ENCODE measurements around the gene DDX50.
"Not testable (repeated sequence)": the region's sequence is repeated elsewhere in the genome, so short reads cannot be mapped to it uniquely, and the experiment has no call there.

- not testable (repeated sequence) for TF ChIP-seq CTCF, POLR2A (IDR thresholded peaks at IDR 0.05)
Measured at GRCh38 chr10:68975936-68976473, 74.9 kb downstream of the DDX50 start.
